Subcutaneous adipose tissue (tissue), 4 donors: ENCODE results near the gene ADAM8. TPM values are rescaled to one million over a fixed set of nuclear protein-coding genes. Genes with fewer than 3 reads are reported as not detected.

Experiments
- CTCF ChIP-seq: fragments of 450-650 bp; IDR thresholded peaks from one replicate; pipeline ENCODE4 v1.5.1; 2016; ENCODE audit warnings: low read depth, mild to moderate bottlenecking, control low read depth, antibody characterized with exemption, moderate library complexity
- total RNA-seq, 4 donors: library from RNA; depleted of rRNA; stranded (reverse); fragments of >200 nt; gene quantifications; one replicate each; pipeline ENCODE4 v1.1.0, GENCODE V29; 2016

The ADAM8 gene
- total RNA-seq, 4 donors from 2014 or later: 0.65 to 27.9 (median 3.3) TPM

GRCh38 chr10:133287832-133288500, 11.3 kb upstream of the ADAM8 start:
- no peak for TF ChIP-seq CTCF

DNA sequence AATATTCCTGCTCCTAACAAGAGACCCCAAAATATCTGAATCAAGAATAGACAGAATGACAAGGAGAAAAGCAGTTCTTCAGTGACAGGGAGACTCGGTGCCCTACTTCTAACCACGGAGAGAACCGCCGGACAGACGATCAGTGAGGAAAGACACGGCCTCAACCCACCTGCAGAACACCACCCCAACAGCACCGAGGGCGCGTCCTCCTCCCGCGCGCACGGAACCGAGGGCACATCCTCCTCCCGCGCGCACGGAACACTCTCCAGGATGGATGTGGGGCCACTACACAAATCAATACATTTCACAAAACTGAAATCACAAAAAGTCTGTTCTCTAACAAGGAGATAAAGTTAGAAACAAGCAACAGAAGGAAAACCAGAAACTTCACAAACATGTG, 9.7 kb upstream of the ADAM8 start:
- no peak for TF ChIP-seq CTCF

GRCh38 chr10:133285217-133285616, 8.5 kb upstream of the ADAM8 start:
- no peak for TF ChIP-seq CTCF

GRCh38 chr10:133283931-133284330, 7.3 kb upstream of the ADAM8 start:
- no peak for TF ChIP-seq CTCF

- TF ChIP-seq CTCF: no peak
Measured at GRCh38 chr10:133282846-133283390, 6.2 kb upstream of the ADAM8 start.

DNA sequence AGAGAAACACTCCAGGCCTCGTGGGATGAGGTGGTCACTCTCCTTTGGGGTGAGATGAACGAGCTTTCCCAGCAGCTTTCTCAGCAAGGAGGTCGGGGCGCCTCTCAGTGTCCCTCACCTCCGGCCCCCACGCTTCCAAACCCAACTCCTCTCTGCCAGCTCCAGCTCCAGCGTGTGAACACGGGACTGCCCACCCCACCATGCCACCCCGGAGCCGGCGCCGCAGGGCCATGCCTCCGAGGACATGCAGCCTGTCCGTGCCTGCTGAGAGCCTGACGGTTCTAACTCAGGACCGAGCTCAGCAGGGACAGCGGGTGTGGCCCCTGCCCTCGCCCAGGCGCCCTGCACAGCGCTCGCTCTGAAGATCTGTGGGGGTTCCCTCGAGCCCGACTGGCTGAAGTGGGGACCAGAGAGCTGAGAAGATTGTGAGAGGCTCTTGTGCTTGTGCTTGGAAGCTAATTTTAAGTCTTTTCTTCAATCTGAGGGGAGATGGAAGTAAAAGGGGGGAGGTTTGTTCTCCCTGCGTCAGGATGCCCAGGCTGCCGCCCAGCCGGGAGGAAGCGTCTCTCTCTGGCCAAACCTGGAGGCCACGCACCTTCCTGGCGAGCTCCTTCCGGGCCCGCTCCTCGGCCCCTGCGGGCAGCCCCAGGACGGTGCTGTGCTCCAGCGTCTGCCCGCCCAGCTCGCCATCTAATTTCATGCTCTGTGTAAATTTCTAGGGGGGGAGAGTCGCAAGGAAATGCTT, 5.1 kb upstream of the ADAM8 start:
- no peak for TF ChIP-seq CTCF

DNA sequence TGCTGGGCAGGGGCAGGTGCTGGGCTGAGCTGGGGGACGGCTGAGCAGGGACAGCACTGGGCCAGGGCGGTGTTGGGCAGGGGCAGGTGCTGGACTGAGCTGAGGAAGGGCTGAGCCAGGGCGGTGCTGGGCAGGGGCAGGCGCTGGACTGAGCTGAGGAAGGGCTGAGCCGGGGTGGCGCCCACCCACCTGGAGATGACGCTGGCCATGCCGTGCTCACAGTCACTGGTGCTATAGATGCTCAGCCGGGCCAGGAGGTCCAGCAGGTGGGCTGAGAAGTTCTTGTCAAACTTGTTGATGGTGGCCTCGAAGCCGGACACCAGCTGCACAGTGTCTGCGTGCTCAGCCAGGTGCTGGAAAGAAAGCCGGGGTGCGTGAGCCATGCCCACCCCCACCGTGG, 4.4 kb upstream of the ADAM8 start:
- no peak for TF ChIP-seq CTCF
